GM20000 (cell line): ENCODE measurements around the gene SLC29A1.

ENCODE experiments used
- DNase-seq: peaks from one replicate; pipeline ENCODE4 v3.0.0; 2012; ENCODE audit warnings: low spot score
- CTCF ChIP-seq: IDR thresholded peaks from 2 replicates; pipeline ENCODE4 v1.5.1; 2012; ENCODE audit warnings: mild to moderate bottlenecking, control low read depth; ENCODE audit errors: extremely low read depth, missing control alignments

SLC29A1 gene

GRCh38 chr6:44234101-44235025 is 11.0 kb downstream of the SLC29A1 start:
- peak; percentile 74 for DNase-seq
- TF ChIP-seq CTCF, result peak; percentile 63

- DNase-seq, result no peak
- TF ChIP-seq CTCF, result no peak
Measured at GRCh38 chr6:44235269-44235668, 11.9 kb downstream of the SLC29A1 start.

GRCh38 chr6:44235891-44236516 is 12.6 kb downstream of the SLC29A1 start:
- DNase-seq, result no peak
- no peak for TF ChIP-seq CTCF

- peak; percentile 78 for DNase-seq
- TF ChIP-seq CTCF, result no peak
Measured at GRCh38 chr6:44237021-44237812, 13.8 kb downstream of the SLC29A1 start.

- peak; percentile 88 for DNase-seq
- peak; percentile 94 for TF ChIP-seq CTCF
Measured at GRCh38 chr6:44237813-44238433, 14.5 kb downstream of the SLC29A1 start.

- no peak for DNase-seq
Measured at GRCh38 chr6:44238687-44239350, 15.4 kb downstream of the SLC29A1 start.

More at GRCh38 chr6:44238687-44239350, 15.4 kb downstream of the SLC29A1 start:
- TF ChIP-seq CTCF, result no peak
